Measurements from ENCODE around the gene MT1M. TPM values are rescaled to one million over a fixed set of nuclear protein-coding genes. Genes with fewer than 3 reads are reported as not detected.

Gene MT1M
- total RNA-seq, 1 experiment from 2014 or later = not detected

- no TSS peak for BruUV-seq (replicated peaks)
- no peak overlapping the region for H3K27ac ChIP-seq
- H2AFZ ChIP-seq = no peak overlapping the region
- no peaks in the 10 kb centered on the region for H3K79me2 ChIP-seq (ENCODE audit: low read depth)
- intact Hi-C loops (cut with micrococcal nuclease; ENCODE audit: unreplicated experiment) = no loop called here
- CTCF ChIA-PET = no interaction called here
- H3K9me3 ChIP-seq (ENCODE audit: insufficient read depth, low read depth) = no peaks in the 10 kb centered on the region
- POLR2A ChIA-PET (ENCODE audit: unreplicated experiment) = no interaction called here
- no peak for TF ChIP-seq EZH2 (IDR thresholded peaks at IDR 0.05; ENCODE audit: low read depth)
- no peak for TF ChIP-seq CTCF (conservative IDR thresholded peaks at IDR 0.05)
- no peaks in the 10 kb centered on the region for H3K27me3 ChIP-seq (ENCODE audit: insufficient read depth, low read depth)
- no peaks in the 10 kb centered on the region for H3K9me2 ChIP-seq (ENCODE audit: insufficient read depth)
- H3F3A ChIP-seq (ENCODE audit: insufficient read depth, low read depth) = peaks cover 3% of the 10 kb centered on the region; the same call in 1 of the 2 replicates
- no peaks in the 10 kb centered on the region for H4K20me1 ChIP-seq (ENCODE audit: insufficient read depth)
- H3K4me2 ChIP-seq = no peak overlapping the region
- no peak for DNase-seq
- H3K4me3 ChIP-seq = no peak overlapping the region
- no peaks in the 10 kb centered on the region for H3K36me3 ChIP-seq (ENCODE audit: low read depth)
- H3K4me1 ChIP-seq (replicated peaks; ENCODE audit: insufficient read depth) = peaks cover 14% of the 10 kb centered on the region
Measured at GRCh38 chr16:56633535-56633934, 1.1 kb downstream of the MT1M start.

- H4K20me1 ChIP-seq (ENCODE audit: insufficient read depth) = no peaks in the 10 kb centered on the region
- no peak overlapping the region for H3K4me3 ChIP-seq
- H3K9me3 ChIP-seq (ENCODE audit: insufficient read depth, low read depth) = no peaks in the 10 kb centered on the region
- POLR2A ChIA-PET (ENCODE audit: unreplicated experiment) = no interaction called here
- H3K9me2 ChIP-seq (ENCODE audit: insufficient read depth) = no peaks in the 10 kb centered on the region
- intact Hi-C loops (cut with micrococcal nuclease; ENCODE audit: unreplicated experiment) = no loop called here
- H3K36me3 ChIP-seq (ENCODE audit: low read depth) = no peaks in the 10 kb centered on the region
- H3K27me3 ChIP-seq (ENCODE audit: insufficient read depth, low read depth) = no peaks in the 10 kb centered on the region
- CTCF ChIA-PET = no interaction called here
- peaks cover 25% of the 10 kb centered on the region for H3K4me1 ChIP-seq (replicated peaks; ENCODE audit: insufficient read depth)
- H3K27ac ChIP-seq = no peak overlapping the region
- H2AFZ ChIP-seq = no peak overlapping the region
- peaks cover 8% of the 10 kb centered on the region; the same call in 1 of the 2 replicates for H3F3A ChIP-seq (ENCODE audit: insufficient read depth, low read depth)
- no peak for DNase-seq
- H3K79me2 ChIP-seq (ENCODE audit: low read depth) = no peaks in the 10 kb centered on the region
- TF ChIP-seq CTCF (conservative IDR thresholded peaks at IDR 0.05) = no peak
- TF ChIP-seq EZH2 (IDR thresholded peaks at IDR 0.05; ENCODE audit: low read depth) = no peak
- no TSS peak for BruUV-seq (replicated peaks)
- no peak overlapping the region for H3K4me2 ChIP-seq
Measured at GRCh38 chr16:56634715-56635440, 2.4 kb downstream of the MT1M start.

- intact Hi-C loops (cut with micrococcal nuclease; ENCODE audit: unreplicated experiment) = no loop called here
- Histone ChIP-seq H3K4me1 (replicated peaks; ENCODE audit: insufficient read depth) (peaks cover 31% of the 10 kb centered on the region), H3F3A (ENCODE audit: insufficient read depth, low read depth) (peaks cover 8% of the 10 kb centered on the region; the same call in 1 of the 2 replicates), H3K36me3 (ENCODE audit: low read depth) (no peaks in the 10 kb centered on the region), H3K4me3 (no peak overlapping the region), H3K9me2 (ENCODE audit: insufficient read depth) (no peaks in the 10 kb centered on the region), H3K79me2 (ENCODE audit: low read depth) (no peaks in the 10 kb centered on the region), H4K20me1 (ENCODE audit: insufficient read depth) (no peaks in the 10 kb centered on the region), H3K27ac (no peak overlapping the region), H3K9me3 (ENCODE audit: insufficient read depth, low read depth) (no peaks in the 10 kb centered on the region), H3K27me3 (ENCODE audit: insufficient read depth, low read depth) (no peaks in the 10 kb centered on the region), H2AFZ (no peak overlapping the region), H3K4me2 (no peak overlapping the region)
- no TSS peak for BruUV-seq (replicated peaks)
- TF ChIP-seq CTCF (conservative IDR thresholded peaks at IDR 0.05) = no peak
- no peak for TF ChIP-seq EZH2 (IDR thresholded peaks at IDR 0.05; ENCODE audit: low read depth)
- POLR2A ChIA-PET (ENCODE audit: unreplicated experiment) = no interaction called here
- DNase-seq = no peak
- CTCF ChIA-PET = no interaction called here
Measured at GRCh38 chr16:56635441-56635967, 3.0 kb downstream of the MT1M start.

Measured in PC-9 (cell line).